NB4 (cell line): ENCODE results near the gene SLC10A3.

Experiments
- DNase-seq: peaks from one replicate; pipeline ENCODE4 v3.0.0; 2010; ENCODE audit warnings: low read depth
- H3K4me3 ChIP-seq: one replicate; pipeline ENCODE4 v1.5.1; 2011; ENCODE audit warnings: mild to moderate bottlenecking, low read depth, low read length, moderate library complexity
- MYC ChIP-seq: IDR thresholded peaks from 2 replicates; pipeline ENCODE4 v1.6.1; 2011; ENCODE audit warnings: low read depth, low read length
- POLR2A ChIP-seq: IDR thresholded peaks from 2 replicates; pipeline ENCODE4 v1.6.1; 2011; ENCODE audit warnings: mild to moderate bottlenecking; ENCODE audit not compliant: insufficient read length; ENCODE audit errors: extremely low read depth
- TF ChIP-seq, protein P1 (sequence below): IDR thresholded peaks from one replicate; pipeline ENCODE4 v1.5.1; 2012; ENCODE audit warnings: low read depth, low read length
- TF ChIP-seq, protein P2 (sequence below): IDR thresholded peaks from 2 replicates; pipeline ENCODE4 v1.6.1; 2011; ENCODE audit warnings: low read depth, low read length

The SLC10A3 gene

DNA sequence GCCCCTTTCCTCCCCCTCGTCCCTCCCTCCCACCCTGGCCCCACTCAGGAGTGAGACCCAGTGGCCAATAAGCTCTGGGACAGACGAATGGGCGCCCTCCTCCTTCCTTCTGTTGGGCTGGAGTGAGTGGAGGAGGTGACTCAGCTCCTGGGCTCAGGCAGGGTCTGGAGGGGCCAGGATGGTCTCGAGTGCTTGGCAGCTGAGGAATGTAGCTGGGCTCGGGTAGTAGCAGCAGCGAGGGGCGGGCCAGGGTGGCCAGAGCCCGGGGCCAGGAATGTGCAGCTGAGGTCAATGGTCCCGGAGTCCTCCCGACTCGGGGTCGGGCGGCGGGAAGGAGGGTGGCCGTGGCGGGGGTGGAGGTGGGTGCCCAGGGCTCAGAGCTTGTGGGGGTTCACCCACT is 41.2 kb upstream of the SLC10A3 start:
- DNase-seq: no peak
- TF ChIP-seq, protein P1, sequence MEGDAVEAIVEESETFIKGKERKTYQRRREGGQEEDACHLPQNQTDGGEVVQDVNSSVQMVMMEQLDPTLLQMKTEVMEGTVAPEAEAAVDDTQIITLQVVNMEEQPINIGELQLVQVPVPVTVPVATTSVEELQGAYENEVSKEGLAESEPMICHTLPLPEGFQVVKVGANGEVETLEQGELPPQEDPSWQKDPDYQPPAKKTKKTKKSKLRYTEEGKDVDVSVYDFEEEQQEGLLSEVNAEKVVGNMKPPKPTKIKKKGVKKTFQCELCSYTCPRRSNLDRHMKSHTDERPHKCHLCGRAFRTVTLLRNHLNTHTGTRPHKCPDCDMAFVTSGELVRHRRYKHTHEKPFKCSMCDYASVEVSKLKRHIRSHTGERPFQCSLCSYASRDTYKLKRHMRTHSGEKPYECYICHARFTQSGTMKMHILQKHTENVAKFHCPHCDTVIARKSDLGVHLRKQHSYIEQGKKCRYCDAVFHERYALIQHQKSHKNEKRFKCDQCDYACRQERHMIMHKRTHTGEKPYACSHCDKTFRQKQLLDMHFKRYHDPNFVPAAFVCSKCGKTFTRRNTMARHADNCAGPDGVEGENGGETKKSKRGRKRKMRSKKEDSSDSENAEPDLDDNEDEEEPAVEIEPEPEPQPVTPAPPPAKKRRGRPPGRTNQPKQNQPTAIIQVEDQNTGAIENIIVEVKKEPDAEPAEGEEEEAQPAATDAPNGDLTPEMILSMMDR: no peak
- TF ChIP-seq, protein P2, sequence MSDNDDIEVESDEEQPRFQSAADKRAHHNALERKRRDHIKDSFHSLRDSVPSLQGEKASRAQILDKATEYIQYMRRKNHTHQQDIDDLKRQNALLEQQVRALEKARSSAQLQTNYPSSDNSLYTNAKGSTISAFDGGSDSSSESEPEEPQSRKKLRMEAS: no peak
- no peak for TF ChIP-seq MYC
- no peak overlapping the region for H3K4me3 ChIP-seq

DNA sequence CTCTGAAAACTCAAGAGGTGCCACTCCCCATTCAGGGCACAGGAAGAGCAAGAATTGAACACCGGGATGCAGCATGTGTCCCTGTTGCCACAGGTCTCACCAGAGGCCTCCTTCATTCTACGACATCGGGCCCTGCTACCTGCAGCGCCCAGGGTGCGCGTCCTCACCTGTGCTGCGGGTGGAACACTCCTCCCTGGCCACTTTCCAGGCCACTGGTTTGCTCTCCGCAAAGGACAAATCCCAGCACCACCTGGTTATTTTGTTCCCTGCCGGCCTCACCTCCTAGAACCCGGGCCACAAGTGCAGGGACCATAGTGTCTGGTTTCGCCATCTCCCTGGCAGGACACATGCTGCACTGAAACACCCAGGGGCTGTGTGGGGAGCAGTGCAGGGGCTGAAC is 39.9 kb upstream of the SLC10A3 start:
- TF ChIP-seq, protein P2: no peak
- no peak for TF ChIP-seq MYC
- TF ChIP-seq, protein P1: no peak
- TF ChIP-seq POLR2A: no peak
- DNase-seq: no peak
- H3K4me3 ChIP-seq: no peak overlapping the region

DNA sequence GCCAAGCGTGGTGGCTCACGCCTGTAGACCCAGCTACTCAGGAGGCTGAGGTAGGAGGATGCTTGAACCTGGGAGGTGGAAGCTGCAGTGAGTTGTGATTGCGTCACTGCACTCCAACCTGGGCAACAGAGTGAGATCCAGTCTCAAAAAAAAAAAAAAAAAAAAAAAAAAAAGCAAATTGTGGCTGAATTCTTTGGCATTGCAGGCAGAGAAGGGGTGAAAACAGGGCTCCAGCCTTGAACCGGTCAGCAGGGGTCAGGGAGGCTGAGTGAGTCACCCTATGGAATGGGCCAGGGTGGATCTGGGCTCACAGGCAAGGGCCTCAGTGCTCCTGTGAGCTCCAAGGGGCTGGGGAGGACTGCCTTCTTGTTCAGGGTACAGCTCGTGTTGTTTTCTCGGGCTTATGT is 38.8 kb upstream of the SLC10A3 start:
- no peak overlapping the region for H3K4me3 ChIP-seq
- DNase-seq: no peak
- TF ChIP-seq, protein P2: no peak
- TF ChIP-seq POLR2A (no peak), MYC (no peak)
- TF ChIP-seq, protein P1: no peak

DNA sequence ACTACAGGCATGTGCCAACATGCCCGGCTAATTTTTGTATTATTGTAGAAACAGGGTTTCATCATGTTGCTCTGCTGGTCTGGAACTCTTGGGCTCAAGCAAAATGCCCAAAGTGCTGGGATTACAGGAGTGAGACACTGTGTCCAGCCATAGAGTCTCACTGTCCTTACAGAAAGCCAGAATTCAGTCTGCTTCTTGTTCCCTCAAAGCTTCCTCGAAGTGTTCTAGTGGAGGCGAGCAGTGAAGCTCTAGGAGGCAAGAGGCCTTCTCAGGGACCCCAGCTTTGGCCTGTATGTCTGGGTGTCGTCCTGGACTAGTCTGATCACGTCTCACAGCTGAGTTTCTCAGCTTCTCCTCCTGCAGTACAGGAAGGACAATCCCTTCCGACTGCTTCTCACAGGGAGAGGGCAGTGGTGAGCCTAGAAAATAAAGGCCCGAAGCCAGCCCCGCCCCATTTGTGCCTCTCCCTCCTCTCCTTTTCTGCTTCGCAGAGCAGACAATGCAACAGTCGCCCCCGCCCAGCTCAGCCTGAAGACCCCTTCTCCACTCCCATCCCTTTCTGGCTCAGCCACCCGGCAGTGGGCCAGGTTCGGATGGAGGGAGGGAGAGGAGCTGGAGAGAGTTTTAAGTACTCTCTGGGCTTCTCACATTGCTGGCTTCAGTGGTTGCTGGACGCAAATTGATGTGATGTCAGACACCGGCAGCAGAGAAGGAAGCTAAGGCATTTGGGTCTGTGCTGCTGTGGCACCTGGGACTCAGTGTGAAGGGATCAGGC is 36.7 kb upstream of the SLC10A3 start:
- H3K4me3 ChIP-seq: no peak overlapping the region
- DNase-seq: peak; percentile 77

DNA sequence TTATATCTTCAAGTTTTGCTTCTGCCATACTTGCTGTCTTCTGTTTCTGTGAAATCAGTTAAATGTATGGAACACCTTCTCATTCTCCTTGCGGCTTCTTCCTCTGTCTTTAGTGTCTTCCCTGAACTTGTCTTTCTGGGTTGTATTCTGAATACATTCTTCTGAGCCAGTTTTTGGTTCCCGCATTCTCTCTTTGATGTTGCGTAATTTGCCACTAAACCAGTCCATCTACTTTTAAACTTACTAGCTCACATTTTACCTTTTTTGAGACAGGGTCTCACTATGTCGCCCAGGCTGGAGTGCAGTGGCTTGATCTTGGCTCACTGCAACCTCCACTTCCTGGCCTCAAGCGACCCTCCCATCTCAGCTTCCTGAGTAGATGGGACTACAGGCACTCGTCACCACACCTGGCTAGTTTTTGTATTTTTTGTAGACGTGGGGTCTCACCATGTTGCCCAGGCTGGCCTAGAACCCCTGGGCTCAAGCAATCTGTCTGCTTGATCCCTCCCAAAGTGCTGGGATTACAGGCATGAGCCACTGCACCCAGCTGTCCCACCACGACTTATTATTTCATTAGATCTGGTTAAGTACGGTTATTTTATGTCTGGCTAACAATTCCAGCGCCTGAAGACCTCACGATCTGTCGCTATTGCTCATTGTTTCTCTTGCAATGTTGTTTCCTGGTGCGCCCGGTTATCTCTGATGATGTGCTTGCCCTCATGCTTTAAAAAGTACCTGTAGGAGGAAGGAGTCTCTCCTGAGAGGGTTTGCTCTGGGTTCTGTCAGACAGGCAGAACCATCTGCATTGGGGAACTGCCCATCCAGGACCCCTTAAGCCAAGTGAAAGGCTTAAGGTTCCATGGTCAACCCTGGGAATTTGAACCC is 35.4 kb upstream of the SLC10A3 start:
- H3K4me3 ChIP-seq: no peak overlapping the region
- DNase-seq: no peak
- TF ChIP-seq, protein P1: no peak

More for the DNA sequence above, 36.7 kb upstream of the SLC10A3 start:
- TF ChIP-seq, protein P2: no peak
- no peak for TF ChIP-seq MYC
- peak; percentile 16 for TF ChIP-seq POLR2A
- TF ChIP-seq, protein P1: peak; percentile 53
